Measurements from ENCODE around the gene ACOXL. TPM values are rescaled to one million over a fixed set of nuclear protein-coding genes. Genes with fewer than 3 reads are reported as not detected.

ACOXL gene
- total and polyA plus RNA-seq, 2 of the 8 experiments (the other 6 are each of a cell fraction or from before 2014, with no cell fraction given) = 11.4 to 20.6 TPM

GRCh38 chr2:110777531-110778311, 45.3 kb downstream of the ACOXL start:
- FAIRE-seq (no peak), DNase-seq (ENCODE audit: low read depth in 1 of 2, low spot score in 2 of 2) (no peak)
- Histone ChIP-seq H3K36me3 (ENCODE audit: control insufficient read depth in 2 of 4, insufficient read depth in 4 of 4, low read length in 3 of 4) (no peaks in the 10 kb centered on the region; a peak in 1 of 8 replicates), H3K23ac (ENCODE audit: insufficient read length) (no peak overlapping the region), H2AK5ac (ENCODE audit: low read depth, low read length) (no peak overlapping the region), H3K4me1 (replicated peaks in 1 of 4; ENCODE audit: control insufficient read depth in 3 of 4, insufficient read depth in 4 of 4, low read length in 3 of 4) (peaks cover 6 to 7% (median 7%) of the 10 kb centered on the region in 4 experiments), H2BK20ac (ENCODE audit: low read length) (no peak overlapping the region), H3K23me2 (ENCODE audit: low read depth, low read length) (no peaks in the 10 kb centered on the region), H3K18ac (ENCODE audit: extremely low read depth, low read length) (no peak overlapping the region), H3K56ac (replicated peaks; ENCODE audit: insufficient read length, low read depth, low read length) (no peak overlapping the region), H4K8ac (ENCODE audit: extremely low read depth, insufficient read depth, low read length) (no peak overlapping the region), H3K9me3 (ENCODE audit: insufficient read depth in 2 of 2, low read depth in 1 of 2, low read length in 1 of 2) (no peaks in the 10 kb centered on the region), H4K5ac (ENCODE audit: insufficient read length, low read depth, low read length) (no peak overlapping the region), H3K9ac (replicated peaks in 1 of 4; ENCODE audit: extremely low read depth in 1 of 4, low read depth in 3 of 4, low read length in 3 of 4) (no peak overlapping the region; a peak in 1 of 7 replicates), H3K4me3 (ENCODE audit: extremely low read depth in 1 of 4, insufficient read depth in 2 of 4, low read depth in 3 of 4, low read length in 4 of 4) (no peak overlapping the region), H3K27me3 (replicated peaks in 1 of 4; ENCODE audit: control insufficient read depth in 3 of 4, extremely low read depth in 1 of 4, insufficient read depth in 3 of 4, low read length in 3 of 4) (no peaks in the 10 kb centered on the region), H3K14ac (ENCODE audit: insufficient read length) (no peak overlapping the region), H3K79me1 (ENCODE audit: low read depth, low read length) (peaks cover 5% of the 10 kb centered on the region), H3K79me2 (ENCODE audit: control insufficient read depth in 1 of 2, insufficient read depth in 2 of 2, low read length in 2 of 2) (peaks cover 0 to 8% of the 10 kb centered on the region in 2 experiments; a peak in 1 of 4 replicates), H2BK15ac (ENCODE audit: low read length) (no peak overlapping the region), H3K4me2 (ENCODE audit: insufficient read depth in 1 of 2, low read depth in 2 of 2, low read length in 2 of 2) (no peak overlapping the region), H3K27ac (ENCODE audit: low read depth, low read length) (no peak overlapping the region), H4K91ac (replicated peaks; ENCODE audit: insufficient read length, low read length) (no peak overlapping the region), H3K4ac (replicated peaks; ENCODE audit: insufficient read length, low read depth, low read length) (no peak overlapping the region), H4K20me1 (replicated peaks in 1 of 2; ENCODE audit: control insufficient read depth in 1 of 2, insufficient read depth in 2 of 2, low read length in 2 of 2) (no peaks in the 10 kb centered on the region), H2BK5ac (ENCODE audit: low read depth, low read length) (no peak overlapping the region), H2AFZ (ENCODE audit: low read length) (no peak overlapping the region), H2BK120ac (replicated peaks; ENCODE audit: low read depth, low read length) (no peak overlapping the region), H2BK12ac (ENCODE audit: low read depth, low read length) (no peak overlapping the region)
- TF ChIP-seq CBX8 (IDR thresholded peaks at IDR 0.05; ENCODE audit: borderline replicate concordance, low read depth, low read length) = no peak
- no peak for TF ChIP-seq SP2 (IDR thresholded peaks at IDR 0.05; ENCODE audit: low read length)
- TF ChIP-seq SIX5 (IDR thresholded peaks at IDR 0.05; ENCODE audit: low read depth, low read length) = no peak
- 93% methylated on average over 12 of the region's 12 CpGs; no CpG with 5 or more reads in 1 of the 2 experiments for WGBS, 2 experiments (ENCODE audit: extremely low coverage in 1 of 2, insufficient coverage in 1 of 2, insufficient read length in 1 of 2, insufficient replicate concordance in 2 of 2, low coverage in 1 of 2, low lambda C conversion rate in 2 of 2, missing lambda C conversion rate in 1 of 2)
- ChIA-PET POLR2A (ENCODE audit: partially characterized antibody) (no interaction called here), CTCF (ENCODE audit: partially characterized antibody) (interaction anchor here (1.1 to 3.0 kb wide), 2 partner anchors 14 to 15 kb away, joined by 3 to 7 read pairs; no protein-coding TSS in a partner anchor)
